ENCODE measurements around the gene SPTBN5.

SPTBN5 gene

DNA sequence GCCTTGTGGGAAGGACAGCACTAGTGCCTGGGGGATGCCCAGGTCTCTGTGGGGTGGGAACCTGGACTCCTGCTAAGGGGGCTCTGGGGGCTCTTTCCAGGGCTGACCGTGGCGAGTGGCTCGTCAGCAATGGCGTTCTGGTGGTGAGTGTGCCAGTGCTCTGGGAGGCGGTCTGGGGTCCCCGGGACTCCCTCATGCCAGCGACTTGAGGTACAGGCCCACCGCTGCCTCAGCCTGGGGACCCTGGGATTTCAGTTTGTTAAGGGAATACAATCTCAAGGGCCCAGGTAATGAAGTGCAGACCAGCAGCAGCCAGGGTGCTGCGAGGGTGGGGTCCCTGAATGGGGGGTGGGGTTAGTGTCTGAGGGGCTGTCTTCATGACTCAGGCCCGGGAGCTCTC is 52.7 kb downstream of the SPTBN5 start:
- no peak for DNase-seq

GRCh38 chr15:41840673-41841072 is 53.2 kb downstream of the SPTBN5 start:
- no peak for DNase-seq

DNA sequence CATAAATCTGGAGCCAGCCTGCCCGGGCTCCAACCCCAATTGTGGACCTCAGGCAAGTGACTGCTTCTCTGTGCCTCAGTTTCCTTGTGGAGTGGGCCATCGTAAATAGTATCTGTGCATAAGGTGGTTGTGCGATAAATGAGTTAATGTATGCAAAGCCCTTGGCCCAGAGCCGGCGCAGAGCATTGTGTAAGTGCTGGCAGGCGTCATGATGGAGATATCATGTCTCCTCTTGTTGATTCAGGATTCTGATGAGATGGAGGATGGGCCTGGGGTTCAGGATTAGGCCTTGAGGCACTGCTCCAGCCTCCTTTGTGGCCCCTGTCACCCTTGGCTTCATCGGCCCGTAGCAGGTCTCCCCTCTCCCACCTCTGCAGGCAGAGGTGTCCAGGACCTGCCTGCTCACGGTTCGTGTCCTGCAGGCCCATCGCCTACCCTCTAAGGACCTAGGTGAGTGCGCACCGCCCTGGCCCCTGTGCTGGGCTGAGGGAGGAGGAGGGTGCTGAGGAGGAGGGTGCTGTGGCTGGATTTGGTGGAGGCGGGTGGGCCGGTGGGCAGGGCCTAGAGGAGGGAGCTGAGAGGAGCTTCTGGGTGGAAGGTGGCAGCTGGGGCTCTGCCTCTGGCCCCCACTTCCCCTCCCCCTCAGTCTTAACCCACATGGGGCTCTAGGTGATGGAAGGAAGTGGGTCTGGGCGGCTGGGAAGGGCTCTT is 53.9 kb downstream of the SPTBN5 start:
- DNase-seq: no peak

DNA sequence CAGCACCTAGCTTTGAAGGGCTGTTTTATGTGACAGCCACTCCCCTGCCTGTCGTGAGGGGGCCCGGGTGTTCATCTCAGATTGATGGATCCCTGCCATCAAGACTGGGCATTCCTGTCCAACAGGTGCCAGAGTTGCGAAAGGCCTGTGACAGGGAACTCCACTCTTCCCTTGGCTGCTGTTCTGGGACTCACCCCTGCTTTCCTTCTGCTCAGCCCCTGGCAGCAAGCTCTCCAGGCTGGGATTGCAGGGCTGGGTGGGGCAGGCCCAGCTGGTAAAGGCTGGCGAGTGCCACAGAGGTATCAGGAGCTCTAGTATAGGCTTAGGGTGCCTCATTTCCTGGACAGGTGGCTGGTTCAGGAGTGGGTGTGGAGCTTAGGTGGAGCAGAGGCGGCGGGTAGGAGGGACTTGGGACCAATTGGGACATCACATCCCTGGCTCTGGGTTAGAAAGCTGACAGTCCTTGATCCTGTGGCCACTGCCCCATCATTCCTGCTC is 55.4 kb downstream of the SPTBN5 start, which contains the start of gene PLA2G4B:
Gene PLA2G4B, plus strand, starts transcription at position 448 of the 498 bp plus-strand sequence. CDS start 67 bp downstream, outside the sequence.
- DNase-seq: no peak

DNA sequence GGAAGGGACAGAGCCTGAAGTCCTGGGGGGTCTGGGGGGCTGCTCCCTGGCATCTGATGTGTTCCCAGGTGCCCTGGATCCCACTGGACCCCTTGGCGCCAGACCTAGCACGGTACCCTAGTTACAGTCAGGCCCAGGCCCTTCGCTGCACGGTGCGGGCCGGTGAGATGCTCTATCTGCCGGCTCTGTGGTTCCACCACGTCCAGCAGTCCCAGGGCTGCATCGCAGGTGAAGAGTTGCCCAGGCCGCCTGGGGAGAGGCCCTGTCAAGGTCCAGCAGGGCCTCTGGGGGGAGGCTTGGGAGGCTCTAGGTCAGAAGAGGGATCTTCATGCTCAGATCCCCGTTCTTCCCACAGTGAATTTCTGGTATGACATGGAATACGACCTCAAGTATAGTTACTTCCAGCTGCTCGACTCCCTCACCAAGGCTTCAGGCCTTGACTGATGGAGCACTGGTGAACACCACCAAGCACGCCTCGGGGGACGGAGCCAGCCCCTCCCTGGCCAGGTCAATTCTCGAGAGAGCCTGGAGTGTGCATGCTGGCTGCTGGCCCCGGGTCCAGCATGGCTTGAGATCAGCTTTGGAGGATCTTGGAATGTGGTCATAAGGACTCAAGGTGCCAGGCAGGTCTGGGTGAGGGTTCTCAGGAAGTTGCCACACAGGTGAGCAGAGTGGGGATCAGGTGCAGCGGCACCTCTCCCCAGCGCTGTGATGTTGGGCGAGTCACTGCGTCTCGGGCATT is 57.0 kb downstream of the SPTBN5 start:
- DNase-seq: no peak

GRCh38 chr15:41836073-41836472 is 57.8 kb downstream of the SPTBN5 start:
- DNase-seq: no peak

- no peak for DNase-seq
These were observed 59.8 kb downstream of the SPTBN5 start for GRCh38 chr15:41834096-41834495.

DNA sequence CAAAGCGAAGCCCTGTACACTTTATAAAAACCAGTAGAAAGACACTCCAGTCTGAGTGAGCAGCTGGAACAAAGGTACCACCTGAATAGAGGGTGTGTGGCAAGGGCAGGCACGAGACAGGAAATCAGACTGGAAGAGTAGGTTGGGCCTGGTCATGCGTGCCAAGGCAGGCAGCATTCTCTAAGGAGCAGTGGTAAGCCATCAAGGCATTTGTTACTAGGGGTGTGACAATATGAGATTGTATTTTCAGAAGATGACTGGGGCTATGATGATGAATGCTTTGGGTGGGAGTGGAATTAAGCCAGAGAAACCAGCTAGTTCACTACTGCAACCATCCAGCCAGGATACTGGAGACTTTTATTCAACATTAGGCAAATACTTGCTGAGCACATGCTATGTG is 61.0 kb downstream of the SPTBN5 start:
- no peak for DNase-seq

GRCh38 chr15:41832208-41832607 is 61.6 kb downstream of the SPTBN5 start:
- no peak for DNase-seq

- peak; percentile 31 for DNase-seq
These were observed 62.6 kb downstream of the SPTBN5 start for GRCh38 chr15:41831291-41831690.

DNA sequence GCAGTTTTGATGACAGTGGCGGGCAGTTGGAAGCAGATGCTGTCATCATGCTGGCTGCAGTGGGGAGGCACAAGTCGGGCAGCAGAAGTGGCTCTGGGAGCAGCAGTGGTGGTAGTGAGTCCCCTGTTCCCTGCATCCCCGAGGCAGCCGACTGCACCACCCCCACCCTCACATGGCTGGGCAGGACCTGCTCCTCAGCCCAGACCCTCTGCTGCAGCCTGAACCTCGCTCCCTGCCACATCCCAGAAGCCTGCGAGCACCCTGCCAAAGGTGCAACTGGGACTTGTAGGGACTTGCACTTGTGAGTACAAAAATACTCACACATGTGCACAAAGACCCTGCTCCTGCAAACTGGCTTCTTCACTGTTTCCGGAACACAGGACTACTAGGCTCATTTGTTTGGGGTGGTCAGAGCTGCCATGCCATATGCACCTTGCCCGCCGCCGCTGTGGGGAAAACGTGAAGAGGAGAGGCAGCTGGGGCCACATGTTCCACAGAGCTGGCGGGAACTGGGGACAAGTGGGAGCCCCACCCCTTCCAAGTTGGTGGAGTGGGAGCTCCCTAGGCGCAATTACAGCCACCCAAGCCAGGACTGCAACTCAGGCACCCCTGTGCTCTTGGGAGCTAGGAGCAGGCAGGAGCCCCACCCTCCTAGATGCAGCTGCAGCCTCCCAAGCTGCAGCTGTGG is 63.8 kb downstream of the SPTBN5 start:
- DNase-seq: no peak

DNA sequence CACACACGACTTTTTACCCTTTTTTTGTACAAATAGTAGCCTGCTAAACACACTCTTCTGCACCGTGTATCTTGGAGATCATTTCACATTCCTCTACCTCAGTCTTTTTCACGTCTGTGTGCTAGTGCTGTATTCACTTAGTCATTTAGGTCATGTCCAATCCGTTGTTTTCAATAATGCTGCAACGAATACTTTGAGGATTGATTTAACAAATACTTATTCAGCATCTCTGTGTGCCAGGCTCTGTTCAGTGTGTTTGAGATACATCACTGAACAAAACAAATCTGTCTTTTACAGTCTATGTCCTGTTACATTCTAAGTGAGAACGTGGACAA is 65.1 kb downstream of the SPTBN5 start:
- no peak for DNase-seq

- DNase-seq: peak; percentile 98
These were observed 65.7 kb downstream of the SPTBN5 start, which contains the start of gene JMJD7 for GRCh38 chr15:41827880-41828806. TSS of gene JMJD7 (plus strand) at chr15:41828092. CDS start at chr15:41828125, 33 bp downstream.

- DNase-seq: peak; percentile 21
These were observed 66.5 kb downstream of the SPTBN5 start for GRCh38 chr15:41827290-41827879.

GRCh38 chr15:41825572-41826535 is 68.0 kb downstream of the SPTBN5 start:
- DNase-seq: no peak

DNA sequence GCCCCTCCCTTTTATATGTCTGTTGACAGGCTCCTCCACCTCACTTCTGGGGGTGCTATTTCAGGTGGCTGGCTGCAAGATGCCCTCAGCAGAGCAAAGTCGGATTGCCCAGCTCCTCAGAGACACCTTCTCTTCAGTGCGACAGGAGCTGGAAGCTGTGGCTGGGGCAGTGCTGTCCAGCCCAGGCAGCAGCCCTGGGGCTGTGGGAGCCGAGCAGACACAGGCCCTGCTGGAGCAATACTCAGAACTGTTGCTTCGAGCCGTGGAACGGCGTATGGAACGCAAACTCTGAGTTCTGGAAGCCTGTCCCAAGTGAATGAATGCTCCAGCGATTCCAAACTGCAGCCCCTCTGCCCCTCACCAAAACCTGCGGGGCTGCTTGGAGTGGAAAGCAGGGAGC is 68.7 kb downstream of the SPTBN5 start:
- no peak for DNase-seq

GRCh38 chr15:41824062-41824745 is 69.6 kb downstream of the SPTBN5 start:
- DNase-seq: no peak

DNA sequence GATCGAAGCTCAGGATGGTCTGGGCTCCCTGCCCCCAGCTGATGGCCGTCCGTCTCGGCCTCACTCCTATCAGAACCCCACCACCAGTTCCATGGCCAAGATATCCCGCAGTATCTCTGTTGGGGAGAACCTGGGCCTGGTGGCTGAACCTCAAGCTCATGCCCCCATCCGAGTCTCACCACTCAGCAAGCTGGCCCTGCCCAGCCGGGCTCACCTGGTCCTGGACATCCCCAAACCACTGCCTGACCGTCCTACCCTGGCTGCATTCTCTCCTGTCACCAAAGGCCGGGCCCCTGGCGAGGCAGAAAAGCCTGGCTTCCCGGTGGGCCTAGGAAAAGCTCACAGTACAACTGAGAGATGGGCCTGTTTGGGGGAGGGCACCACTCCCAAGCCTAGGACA is 70.4 kb downstream of the SPTBN5 start:
- no peak for DNase-seq

GRCh38 chr15:41822957-41823356 is 70.9 kb downstream of the SPTBN5 start:
- DNase-seq: no peak

DNA sequence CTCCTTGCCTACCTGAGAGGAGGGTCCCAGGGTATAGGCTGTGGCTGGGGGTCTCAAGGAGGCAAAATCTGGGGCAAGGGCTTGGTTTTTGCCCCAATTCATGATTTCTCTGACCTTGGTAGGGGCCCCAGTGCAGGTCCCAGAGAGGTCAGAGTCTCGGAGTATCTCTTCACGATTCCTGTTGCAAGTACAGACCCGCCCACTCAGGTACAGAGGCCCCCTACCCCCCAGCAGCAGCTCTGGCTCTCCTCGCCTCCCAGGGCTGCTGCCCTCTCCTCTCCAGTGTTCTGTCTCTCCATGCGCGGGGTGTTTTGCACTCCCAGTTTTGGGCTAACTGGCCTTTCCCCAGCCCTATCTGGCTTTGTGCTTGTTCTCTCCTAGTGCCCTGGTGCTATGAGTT is 71.4 kb downstream of the SPTBN5 start:
- no peak for DNase-seq

Measured in activated CD4-positive, alpha-beta T cell treated with anti-CD3 and anti-CD28 coated beads, Interleukin-2, amount 50 U/mL, for 1 hour (primary cell).